ENCODE results near the gene BMP6. TPM values are rescaled to one million over a fixed set of nuclear protein-coding genes. Genes with fewer than 3 reads are reported as not detected.
"Not testable (repeated sequence)": the region's sequence is repeated elsewhere in the genome, so short reads cannot be mapped to it uniquely, and the experiment has no call there.

BMP6 gene
- total and polyA plus RNA-seq, 2 donors from 2014 or later: 5.0 to 10.0 TPM

GRCh38 chr6:7812623-7813022, 86.7 kb downstream of the BMP6 start:
- no peak for TF ChIP-seq CTCF (IDR thresholded peaks at IDR 0.05; ENCODE audit: borderline replicate concordance, extremely low read depth, insufficient read depth)
- no peak overlapping the region for H3K27ac ChIP-seq (ENCODE audit: low read depth in 2 of 2, low read length in 2 of 2)
- H3K36me3 ChIP-seq (ENCODE audit: control insufficient read depth in 2 of 3, insufficient read depth in 3 of 3, low read length in 3 of 3): no peaks in the 10 kb centered on the region
- no peak overlapping the region for H3K4me3 ChIP-seq (ENCODE audit: low read length in 3 of 3)
- intact Hi-C loops (cut with DNase I): no loop called here
- no peaks in the 10 kb centered on the region for H3K4me1 ChIP-seq (ENCODE audit: control insufficient read depth in 2 of 3, insufficient read depth in 2 of 3, low read depth in 1 of 3, low read length in 3 of 3)
- DNase-seq (no peak), FAIRE-seq (no peak)
- H3K27me3 ChIP-seq (ENCODE audit: control insufficient read depth, insufficient read depth, low read length): no peaks in the 10 kb centered on the region
- no peak overlapping the region for H3K9ac ChIP-seq (ENCODE audit: low read length in 3 of 3)
- H3K9me3 ChIP-seq (ENCODE audit: control insufficient read depth in 2 of 3, insufficient read depth in 1 of 3, low read length in 3 of 3): no peaks in the 10 kb centered on the region

- Histone ChIP-seq H3K4me3 (ENCODE audit: low read length in 3 of 3) (no peak overlapping the region), H3K4me1 (ENCODE audit: control insufficient read depth in 2 of 3, insufficient read depth in 2 of 3, low read depth in 1 of 3, low read length in 3 of 3) (no peaks in the 10 kb centered on the region), H3K27me3 (ENCODE audit: control insufficient read depth, insufficient read depth, low read length) (no peaks in the 10 kb centered on the region), H3K36me3 (ENCODE audit: control insufficient read depth in 2 of 3, insufficient read depth in 3 of 3, low read length in 3 of 3) (no peaks in the 10 kb centered on the region), H3K9ac (ENCODE audit: low read length in 3 of 3) (no peak overlapping the region), H3K9me3 (ENCODE audit: control insufficient read depth in 2 of 3, insufficient read depth in 1 of 3, low read length in 3 of 3) (no peaks in the 10 kb centered on the region), H3K27ac (ENCODE audit: low read depth in 2 of 2, low read length in 2 of 2) (no peak overlapping the region)
- no peak for DNase-seq
- no peak for FAIRE-seq
- intact Hi-C loops (cut with DNase I): no loop called here
- TF ChIP-seq CTCF (IDR thresholded peaks at IDR 0.05; ENCODE audit: borderline replicate concordance, extremely low read depth, insufficient read depth): no peak
These were observed 87.3 kb downstream of the BMP6 start for GRCh38 chr6:7813193-7813592.

GRCh38 chr6:7813704-7814103, 87.8 kb downstream of the BMP6 start:
- DNase-seq (no peak), FAIRE-seq (no peak)
- Histone ChIP-seq H3K4me1 (ENCODE audit: control insufficient read depth in 2 of 3, insufficient read depth in 2 of 3, low read depth in 1 of 3, low read length in 3 of 3) (no peaks in the 10 kb centered on the region), H3K9ac (ENCODE audit: low read length in 3 of 3) (no peak overlapping the region), H3K27ac (ENCODE audit: low read depth in 2 of 2, low read length in 2 of 2) (no peak overlapping the region), H3K36me3 (ENCODE audit: control insufficient read depth in 2 of 3, insufficient read depth in 3 of 3, low read length in 3 of 3) (no peaks in the 10 kb centered on the region), H3K9me3 (ENCODE audit: control insufficient read depth in 2 of 3, insufficient read depth in 1 of 3, low read length in 3 of 3) (no peaks in the 10 kb centered on the region), H3K4me3 (ENCODE audit: low read length in 3 of 3) (no peak overlapping the region), H3K27me3 (ENCODE audit: control insufficient read depth, insufficient read depth, low read length) (no peaks in the 10 kb centered on the region)
- intact Hi-C loops (cut with DNase I): no loop called here
- TF ChIP-seq CTCF (IDR thresholded peaks at IDR 0.05; ENCODE audit: borderline replicate concordance, extremely low read depth, insufficient read depth): no peak

- Histone ChIP-seq H3K9ac (ENCODE audit: low read length in 3 of 3) (no peak overlapping the region), H3K4me1 (ENCODE audit: control insufficient read depth in 2 of 3, insufficient read depth in 2 of 3, low read depth in 1 of 3, low read length in 3 of 3) (no peaks in the 10 kb centered on the region), H3K9me3 (ENCODE audit: control insufficient read depth in 2 of 3, insufficient read depth in 1 of 3, low read length in 3 of 3) (no peaks in the 10 kb centered on the region), H3K27ac (ENCODE audit: low read depth in 2 of 2, low read length in 2 of 2) (no peak overlapping the region), H3K27me3 (ENCODE audit: control insufficient read depth, insufficient read depth, low read length) (no peaks in the 10 kb centered on the region), H3K36me3 (ENCODE audit: control insufficient read depth in 2 of 3, insufficient read depth in 3 of 3, low read length in 3 of 3) (no peaks in the 10 kb centered on the region), H3K4me3 (ENCODE audit: low read length in 3 of 3) (no peak overlapping the region)
- DNase-seq (no peak), FAIRE-seq (no peak)
- intact Hi-C loops (cut with DNase I): no loop called here
- no peak for TF ChIP-seq CTCF (IDR thresholded peaks at IDR 0.05; ENCODE audit: borderline replicate concordance, extremely low read depth, insufficient read depth)
These were observed 89.8 kb downstream of the BMP6 start for GRCh38 chr6:7815716-7816115.

DNA sequence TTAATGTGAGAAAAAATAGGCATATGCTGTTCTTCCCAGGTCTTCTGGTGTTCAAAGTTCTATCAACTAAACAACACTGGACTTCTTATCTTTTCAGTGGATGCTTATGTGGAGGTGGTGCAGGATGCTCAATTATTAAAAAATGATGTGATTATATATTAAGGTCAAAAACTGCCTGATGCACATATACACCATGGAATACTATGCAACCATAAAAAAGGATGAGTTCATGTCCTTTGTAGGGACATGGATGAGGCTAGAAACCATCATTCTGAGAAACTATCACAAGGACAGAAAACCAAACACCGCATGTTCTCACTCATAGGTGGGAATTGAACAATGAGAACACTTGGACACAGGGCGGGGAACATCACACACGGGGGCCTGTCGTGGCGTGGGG, 91.3 kb downstream of the BMP6 start:
- H3K27me3 ChIP-seq (ENCODE audit: control insufficient read depth, insufficient read depth, low read length); H3K9ac ChIP-seq (ENCODE audit: low read length in 3 of 3); H3K4me1 ChIP-seq (ENCODE audit: control insufficient read depth in 2 of 3, insufficient read depth in 2 of 3, low read depth in 1 of 3, low read length in 3 of 3); DNase-seq; H3K9me3 ChIP-seq (ENCODE audit: control insufficient read depth in 2 of 3, insufficient read depth in 1 of 3, low read length in 3 of 3); H3K36me3 ChIP-seq (ENCODE audit: control insufficient read depth in 2 of 3, insufficient read depth in 3 of 3, low read length in 3 of 3); H3K27ac ChIP-seq (ENCODE audit: low read depth in 2 of 2, low read length in 2 of 2); FAIRE-seq; H3K4me3 ChIP-seq (ENCODE audit: low read length in 3 of 3); intact Hi-C loops (cut with DNase I): not testable (repeated sequence)
